Measurements from ENCODE around the gene MYCBP2. TPM values are rescaled to one million over a fixed set of nuclear protein-coding genes. Genes with fewer than 3 reads are reported as not detected.

Gene MYCBP2
- polyA plus RNA-seq, 2 of the 4 experiments (the other 2 are of a cell fraction): 15.8 to 37.8 TPM

DNA sequence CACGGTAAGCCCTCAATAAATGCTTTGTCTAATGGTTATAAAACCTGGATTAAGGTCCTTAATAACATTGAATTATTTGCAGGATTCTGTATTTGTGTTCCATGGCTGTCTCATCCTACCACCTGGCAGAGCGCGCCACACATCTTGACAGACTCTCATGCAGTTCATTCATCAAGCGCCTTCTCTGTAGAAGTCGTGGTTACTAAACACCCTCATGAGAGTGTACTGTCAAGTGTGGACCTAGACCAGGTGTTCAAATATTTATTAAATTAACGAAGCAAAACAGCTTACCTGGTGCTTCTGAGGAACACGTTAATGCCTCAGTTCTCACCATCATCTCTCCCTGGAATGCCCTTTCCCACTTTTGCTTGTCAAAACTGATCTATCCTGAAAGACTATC, 286.8 kb downstream of the MYCBP2 start:
- FAIRE-seq (no peak), ATAC-seq (no peak), DNase-seq (ENCODE audit: low read depth in 1 of 2, low spot score in 1 of 2) (no peak)
- Histone ChIP-seq H3K27ac (no peak overlapping the region), H3K4me3 (no peak overlapping the region), H3K4me1 (no peaks in the 10 kb centered on the region), H3K4me2 (no peak overlapping the region), H3K9me3 (no peaks in the 10 kb centered on the region)
- ChIA-PET POLR2A (no interaction called here), CTCF (no interaction called here)
- TF ChIP-seq, protein P1, sequence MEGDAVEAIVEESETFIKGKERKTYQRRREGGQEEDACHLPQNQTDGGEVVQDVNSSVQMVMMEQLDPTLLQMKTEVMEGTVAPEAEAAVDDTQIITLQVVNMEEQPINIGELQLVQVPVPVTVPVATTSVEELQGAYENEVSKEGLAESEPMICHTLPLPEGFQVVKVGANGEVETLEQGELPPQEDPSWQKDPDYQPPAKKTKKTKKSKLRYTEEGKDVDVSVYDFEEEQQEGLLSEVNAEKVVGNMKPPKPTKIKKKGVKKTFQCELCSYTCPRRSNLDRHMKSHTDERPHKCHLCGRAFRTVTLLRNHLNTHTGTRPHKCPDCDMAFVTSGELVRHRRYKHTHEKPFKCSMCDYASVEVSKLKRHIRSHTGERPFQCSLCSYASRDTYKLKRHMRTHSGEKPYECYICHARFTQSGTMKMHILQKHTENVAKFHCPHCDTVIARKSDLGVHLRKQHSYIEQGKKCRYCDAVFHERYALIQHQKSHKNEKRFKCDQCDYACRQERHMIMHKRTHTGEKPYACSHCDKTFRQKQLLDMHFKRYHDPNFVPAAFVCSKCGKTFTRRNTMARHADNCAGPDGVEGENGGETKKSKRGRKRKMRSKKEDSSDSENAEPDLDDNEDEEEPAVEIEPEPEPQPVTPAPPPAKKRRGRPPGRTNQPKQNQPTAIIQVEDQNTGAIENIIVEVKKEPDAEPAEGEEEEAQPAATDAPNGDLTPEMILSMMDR (IDR thresholded peaks at IDR 0.05): no peak
- TF ChIP-seq BHLHE40 (IDR thresholded peaks at IDR 0.05; ENCODE audit: low read depth, low read length) (no peak), TFCP2L1 (CRISPR knock-in tag; IDR thresholded peaks at IDR 0.05) (no peak), NFE2L2 (conservative IDR thresholded peaks at IDR 0.05; ENCODE audit: low read length) (no peak), TP53 (CRISPR knock-in tag; IDR thresholded peaks at IDR 0.05) (no peak), CHD4 (IDR thresholded peaks at IDR 0.05; ENCODE audit: borderline replicate concordance) (no peak), HEYL (CRISPR knock-in tag; IDR thresholded peaks at IDR 0.05) (no peak), RNF2 (IDR thresholded peaks at IDR 0.05; ENCODE audit: borderline replicate concordance, low read depth) (no peak), RCOR1 (IDR thresholded peaks at IDR 0.05; ENCODE audit: low read depth, low read length) (no peak), HDAC2 (IDR thresholded peaks at IDR 0.05) (no peak)
- TF ChIP-seq, protein P2, sequence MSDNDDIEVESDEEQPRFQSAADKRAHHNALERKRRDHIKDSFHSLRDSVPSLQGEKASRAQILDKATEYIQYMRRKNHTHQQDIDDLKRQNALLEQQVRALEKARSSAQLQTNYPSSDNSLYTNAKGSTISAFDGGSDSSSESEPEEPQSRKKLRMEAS (IDR thresholded peaks at IDR 0.05): no peak
- TF ChIP-seq, protein P3, sequence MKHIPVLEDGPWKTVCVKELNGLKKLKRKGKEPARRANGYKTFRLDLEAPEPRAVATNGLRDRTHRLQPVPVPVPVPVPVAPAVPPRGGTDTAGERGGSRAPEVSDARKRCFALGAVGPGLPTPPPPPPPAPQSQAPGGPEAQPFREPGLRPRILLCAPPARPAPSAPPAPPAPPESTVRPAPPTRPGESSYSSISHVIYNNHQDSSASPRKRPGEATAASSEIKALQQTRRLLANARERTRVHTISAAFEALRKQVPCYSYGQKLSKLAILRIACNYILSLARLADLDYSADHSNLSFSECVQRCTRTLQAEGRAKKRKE (CRISPR knock-in tag; IDR thresholded peaks at IDR 0.05; ENCODE audit: low read depth): no peak
- TF ChIP-seq, protein P4, sequence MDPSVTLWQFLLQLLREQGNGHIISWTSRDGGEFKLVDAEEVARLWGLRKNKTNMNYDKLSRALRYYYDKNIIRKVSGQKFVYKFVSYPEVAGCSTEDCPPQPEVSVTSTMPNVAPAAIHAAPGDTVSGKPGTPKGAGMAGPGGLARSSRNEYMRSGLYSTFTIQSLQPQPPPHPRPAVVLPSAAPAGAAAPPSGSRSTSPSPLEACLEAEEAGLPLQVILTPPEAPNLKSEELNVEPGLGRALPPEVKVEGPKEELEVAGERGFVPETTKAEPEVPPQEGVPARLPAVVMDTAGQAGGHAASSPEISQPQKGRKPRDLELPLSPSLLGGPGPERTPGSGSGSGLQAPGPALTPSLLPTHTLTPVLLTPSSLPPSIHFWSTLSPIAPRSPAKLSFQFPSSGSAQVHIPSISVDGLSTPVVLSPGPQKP (IDR thresholded peaks at IDR 0.05; ENCODE audit: low read depth, low read length): no peak
- TF ChIP-seq, protein P5, sequence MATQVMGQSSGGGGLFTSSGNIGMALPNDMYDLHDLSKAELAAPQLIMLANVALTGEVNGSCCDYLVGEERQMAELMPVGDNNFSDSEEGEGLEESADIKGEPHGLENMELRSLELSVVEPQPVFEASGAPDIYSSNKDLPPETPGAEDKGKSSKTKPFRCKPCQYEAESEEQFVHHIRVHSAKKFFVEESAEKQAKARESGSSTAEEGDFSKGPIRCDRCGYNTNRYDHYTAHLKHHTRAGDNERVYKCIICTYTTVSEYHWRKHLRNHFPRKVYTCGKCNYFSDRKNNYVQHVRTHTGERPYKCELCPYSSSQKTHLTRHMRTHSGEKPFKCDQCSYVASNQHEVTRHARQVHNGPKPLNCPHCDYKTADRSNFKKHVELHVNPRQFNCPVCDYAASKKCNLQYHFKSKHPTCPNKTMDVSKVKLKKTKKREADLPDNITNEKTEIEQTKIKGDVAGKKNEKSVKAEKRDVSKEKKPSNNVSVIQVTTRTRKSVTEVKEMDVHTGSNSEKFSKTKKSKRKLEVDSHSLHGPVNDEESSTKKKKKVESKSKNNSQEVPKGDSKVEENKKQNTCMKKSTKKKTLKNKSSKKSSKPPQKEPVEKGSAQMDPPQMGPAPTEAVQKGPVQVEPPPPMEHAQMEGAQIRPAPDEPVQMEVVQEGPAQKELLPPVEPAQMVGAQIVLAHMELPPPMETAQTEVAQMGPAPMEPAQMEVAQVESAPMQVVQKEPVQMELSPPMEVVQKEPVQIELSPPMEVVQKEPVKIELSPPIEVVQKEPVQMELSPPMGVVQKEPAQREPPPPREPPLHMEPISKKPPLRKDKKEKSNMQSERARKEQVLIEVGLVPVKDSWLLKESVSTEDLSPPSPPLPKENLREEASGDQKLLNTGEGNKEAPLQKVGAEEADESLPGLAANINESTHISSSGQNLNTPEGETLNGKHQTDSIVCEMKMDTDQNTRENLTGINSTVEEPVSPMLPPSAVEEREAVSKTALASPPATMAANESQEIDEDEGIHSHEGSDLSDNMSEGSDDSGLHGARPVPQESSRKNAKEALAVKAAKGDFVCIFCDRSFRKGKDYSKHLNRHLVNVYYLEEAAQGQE (IDR thresholded peaks at IDR 0.05): no peak
- TF ChIP-seq, protein P6, sequence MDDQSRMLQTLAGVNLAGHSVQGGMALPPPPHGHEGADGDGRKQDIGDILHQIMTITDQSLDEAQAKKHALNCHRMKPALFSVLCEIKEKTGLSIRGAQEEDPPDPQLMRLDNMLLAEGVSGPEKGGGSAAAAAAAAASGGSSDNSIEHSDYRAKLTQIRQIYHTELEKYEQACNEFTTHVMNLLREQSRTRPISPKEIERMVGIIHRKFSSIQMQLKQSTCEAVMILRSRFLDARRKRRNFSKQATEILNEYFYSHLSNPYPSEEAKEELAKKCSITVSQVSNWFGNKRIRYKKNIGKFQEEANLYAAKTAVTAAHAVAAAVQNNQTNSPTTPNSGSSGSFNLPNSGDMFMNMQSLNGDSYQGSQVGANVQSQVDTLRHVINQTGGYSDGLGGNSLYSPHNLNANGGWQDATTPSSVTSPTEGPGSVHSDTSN (IDR thresholded peaks at IDR 0.05): no peak
- 81% methylated on average over 7 of the region's 7 CpGs for WGBS (ENCODE audit: missing lambda C conversion rate)

DNA sequence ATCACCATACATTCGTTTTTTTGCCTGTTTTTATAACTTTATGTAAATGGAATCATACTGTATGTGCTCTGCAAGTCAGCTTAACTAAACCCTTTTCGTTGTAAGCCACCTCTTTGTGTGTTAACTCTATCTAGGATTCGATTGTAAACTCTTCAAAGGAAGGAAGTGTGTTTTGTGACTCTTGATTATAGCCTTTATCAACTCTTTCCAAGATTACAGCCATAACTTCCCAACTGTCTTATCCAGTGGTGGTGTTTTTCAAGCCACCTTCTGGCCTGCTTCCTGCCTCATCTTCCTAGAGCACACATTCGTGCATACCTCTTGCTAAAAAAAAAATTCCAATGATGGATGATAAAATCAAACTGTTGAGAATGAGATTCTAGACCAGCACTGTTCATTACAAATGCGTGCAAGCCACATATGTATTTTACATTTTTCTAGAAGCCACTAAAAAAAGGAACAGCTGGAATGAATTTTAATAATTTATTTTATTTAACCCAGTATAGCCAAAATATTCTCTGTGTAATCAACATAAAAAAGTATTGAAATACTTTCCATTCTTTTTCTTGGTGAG, 287.9 kb downstream of the MYCBP2 start:
- WGBS (ENCODE audit: missing lambda C conversion rate): 41% methylated on average over 5 of the region's 5 CpGs
- Histone ChIP-seq H3K9me3 (no peaks in the 10 kb centered on the region), H3K4me3 (no peak overlapping the region), H3K4me1 (no peaks in the 10 kb centered on the region), H3K4me2 (no peak overlapping the region), H3K27ac (no peak overlapping the region)
- ChIA-PET POLR2A (no interaction called here), CTCF (no interaction called here)
- ATAC-seq (no peak), FAIRE-seq (no peak), DNase-seq (ENCODE audit: low read depth in 1 of 2, low spot score in 1 of 2) (no peak)
- TF ChIP-seq, protein P5 (IDR thresholded peaks at IDR 0.05): no peak
- no peak for TF ChIP-seq FOXS1 (CRISPR knock-in tag; IDR thresholded peaks at IDR 0.05)
- no peak for TF ChIP-seq NR3C1 (IDR thresholded peaks at IDR 0.05)
- TF ChIP-seq RNF2 (IDR thresholded peaks at IDR 0.05; ENCODE audit: borderline replicate concordance, low read depth): no peak
- TF ChIP-seq, protein P7, sequence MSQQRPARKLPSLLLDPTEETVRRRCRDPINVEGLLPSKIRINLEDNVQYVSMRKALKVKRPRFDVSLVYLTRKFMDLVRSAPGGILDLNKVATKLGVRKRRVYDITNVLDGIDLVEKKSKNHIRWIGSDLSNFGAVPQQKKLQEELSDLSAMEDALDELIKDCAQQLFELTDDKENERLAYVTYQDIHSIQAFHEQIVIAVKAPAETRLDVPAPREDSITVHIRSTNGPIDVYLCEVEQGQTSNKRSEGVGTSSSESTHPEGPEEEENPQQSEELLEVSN (IDR thresholded peaks at IDR 0.05; ENCODE audit: borderline replicate concordance, low read depth): no peak
- TF ChIP-seq HDAC2 (IDR thresholded peaks at IDR 0.05): no peak
- no peak for TF ChIP-seq NPAS2 (CRISPR knock-in tag; IDR thresholded peaks at IDR 0.05; ENCODE audit: borderline replicate concordance)
- no peak for TF ChIP-seq HOXB5 (CRISPR knock-in tag; IDR thresholded peaks at IDR 0.05)
- TF ChIP-seq HEYL (CRISPR knock-in tag; IDR thresholded peaks at IDR 0.05): no peak
